Thoracic aorta (tissue), 2 donors: ENCODE measurements around the gene CHEK2. TPM values are rescaled to one million over a fixed set of nuclear protein-coding genes. Genes with fewer than 3 reads are reported as not detected.
"Not testable (repeated sequence)": the region's sequence is repeated elsewhere in the genome, so short reads cannot be mapped to it uniquely, and the experiment has no call there.

Experiments
- ATAC-seq: fragments of 150-250 bp; one replicate; pipeline ENCODE4 v1.8.0; 2017; ENCODE audit warnings: low read depth; ENCODE audit not compliant: insufficient number of reproducible peaks, low FRiP score
- DNase-seq: peaks from one replicate; pipeline ENCODE4 v3.0.0-alpha.2; 2020; ENCODE audit warnings: low spot score
- H3K27ac ChIP-seq, 2 donors: fragments of 200-600 bp; sonication (generic); 1 replicate in 1 of 2; 2 replicates in 1 of 2; pipeline ENCODE4 v1.5.1; 2016; ENCODE audit warnings: mild to moderate bottlenecking in 2 of 2, moderate library complexity in 2 of 2
- H3K27me3 ChIP-seq: fragments of 200-600 bp; sonication (generic); replicated peaks from 2 replicates; pipeline ENCODE4 v1.6.0; 2016; ENCODE audit warnings: mild to moderate bottlenecking; ENCODE audit not compliant: insufficient read depth
- H3K36me3 ChIP-seq: fragments of 200-600 bp; sonication (generic); one replicate; pipeline ENCODE4 v1.5.1; 2016
- H3K4me1 ChIP-seq, 2 donors: fragments of 200-600 bp; sonication (generic); 1 replicate in 1 of 2; 2 replicates in 1 of 2; pipeline versions ENCODE4 v1.5.1 to v1.6.0; 2016; ENCODE audit warnings: low read depth in 2 of 2, mild to moderate bottlenecking in 1 of 2; ENCODE audit not compliant: control insufficient read depth in 1 of 2
- H3K4me3 ChIP-seq: fragments of 200-600 bp; sonication (generic); 2 replicates; pipeline ENCODE4 v1.5.1; 2016; ENCODE audit warnings: mild to moderate bottlenecking
- H3K9me3 ChIP-seq: fragments of 200-600 bp; sonication (generic); 2 replicates; pipeline ENCODE4 v1.5.1; 2016
- total RNA-seq, 2 donors: library from RNA; depleted of rRNA; stranded (reverse); fragments of >200 nt; gene quantifications; one replicate each; pipeline versions ENCODE4 v1.1.0 to v1.2.3, GENCODE V29; 2016
- TF ChIP-seq, protein P1 (sequence below): fragments of 200-600 bp; sonication (generic); IDR thresholded peaks from one replicate; pipeline ENCODE4 v1.5.1; 2019; ENCODE audit warnings: antibody characterized with exemption

The CHEK2 gene
- total RNA-seq, 2 donors from 2014 or later: 7.9 to 8.3 TPM

DNA sequence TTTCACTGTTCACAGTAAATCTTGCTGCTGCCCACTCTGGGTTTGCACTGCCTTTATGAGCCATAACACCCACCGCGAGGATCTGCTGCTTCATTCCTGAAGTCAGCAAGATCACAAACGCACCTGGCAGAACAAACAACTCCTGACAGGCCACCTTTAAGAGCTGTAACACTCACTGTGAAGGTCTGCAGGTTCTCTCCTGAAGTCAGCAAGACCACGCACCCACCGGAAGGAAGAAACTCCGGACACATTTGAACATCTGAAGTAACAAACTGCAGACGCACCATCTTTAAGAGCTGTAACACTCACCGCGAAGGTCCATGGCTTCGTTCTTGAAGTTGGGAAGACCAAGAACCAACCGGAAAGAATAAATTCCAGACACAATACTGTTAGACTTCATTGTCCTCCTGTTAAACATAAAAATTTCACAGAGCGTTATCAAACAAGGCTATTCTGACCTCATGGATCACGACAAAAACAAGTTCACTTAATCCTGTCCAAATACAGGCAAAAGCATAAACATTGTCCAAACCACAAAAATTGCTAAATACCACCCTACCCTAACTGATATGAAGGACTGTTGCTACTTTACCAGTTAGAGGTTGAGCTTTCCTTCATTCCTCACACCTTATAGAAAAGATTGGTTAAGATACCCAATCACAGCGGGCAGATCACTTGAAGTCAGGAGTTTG, 27.9 kb upstream of the CHEK2 start:
- TF ChIP-seq, protein P1, sequence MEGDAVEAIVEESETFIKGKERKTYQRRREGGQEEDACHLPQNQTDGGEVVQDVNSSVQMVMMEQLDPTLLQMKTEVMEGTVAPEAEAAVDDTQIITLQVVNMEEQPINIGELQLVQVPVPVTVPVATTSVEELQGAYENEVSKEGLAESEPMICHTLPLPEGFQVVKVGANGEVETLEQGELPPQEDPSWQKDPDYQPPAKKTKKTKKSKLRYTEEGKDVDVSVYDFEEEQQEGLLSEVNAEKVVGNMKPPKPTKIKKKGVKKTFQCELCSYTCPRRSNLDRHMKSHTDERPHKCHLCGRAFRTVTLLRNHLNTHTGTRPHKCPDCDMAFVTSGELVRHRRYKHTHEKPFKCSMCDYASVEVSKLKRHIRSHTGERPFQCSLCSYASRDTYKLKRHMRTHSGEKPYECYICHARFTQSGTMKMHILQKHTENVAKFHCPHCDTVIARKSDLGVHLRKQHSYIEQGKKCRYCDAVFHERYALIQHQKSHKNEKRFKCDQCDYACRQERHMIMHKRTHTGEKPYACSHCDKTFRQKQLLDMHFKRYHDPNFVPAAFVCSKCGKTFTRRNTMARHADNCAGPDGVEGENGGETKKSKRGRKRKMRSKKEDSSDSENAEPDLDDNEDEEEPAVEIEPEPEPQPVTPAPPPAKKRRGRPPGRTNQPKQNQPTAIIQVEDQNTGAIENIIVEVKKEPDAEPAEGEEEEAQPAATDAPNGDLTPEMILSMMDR: no peak
- ATAC-seq: no peak

DNA sequence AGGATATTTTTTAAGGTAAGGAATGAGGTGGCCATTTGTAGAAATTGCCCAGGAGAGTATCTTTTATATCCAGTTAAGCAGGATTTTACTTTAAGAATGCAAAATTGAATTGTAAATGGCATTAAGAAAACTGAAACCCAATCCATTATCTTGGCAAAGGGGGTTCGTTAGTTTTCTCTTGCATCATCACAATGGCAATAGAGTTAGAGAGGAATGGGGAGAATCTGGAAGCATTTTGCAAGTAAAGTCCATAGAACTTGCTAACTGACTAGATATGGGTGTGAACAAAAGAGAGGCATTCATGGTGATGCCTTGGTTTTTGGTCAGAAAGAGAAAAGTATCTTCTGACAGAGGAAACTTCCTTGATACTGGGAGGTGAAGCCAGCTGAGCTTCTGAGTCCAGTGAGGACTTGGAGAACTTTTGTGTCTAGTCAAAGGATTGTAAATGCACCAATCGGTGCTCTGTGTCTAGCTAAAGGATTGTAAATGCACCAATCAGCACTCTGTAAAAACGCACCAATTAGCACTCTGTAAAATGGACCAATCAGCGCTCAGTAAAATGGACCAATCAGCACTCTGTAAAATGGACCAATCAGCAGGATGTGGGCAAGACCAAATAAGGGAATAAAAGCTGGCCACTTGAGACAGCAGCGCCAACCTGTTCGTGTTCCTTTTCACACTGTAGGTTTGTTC, 27.2 kb upstream of the CHEK2 start:
- Histone ChIP-seq H3K4me1 (peaks cover 0 to 5% of the 10 kb centered on the region in 2 donors), H3K27ac (no peak overlapping the region), H3K4me3 (no peak overlapping the region), H3K27me3 (no peaks in the 10 kb centered on the region), H3K36me3 (no peaks in the 10 kb centered on the region), H3K9me3 (no peaks in the 10 kb centered on the region)
- ATAC-seq: no peak
- no peak for DNase-seq
- TF ChIP-seq, protein P1: no peak

More for the DNA sequence above, 27.9 kb upstream of the CHEK2 start:
- Histone ChIP-seq H3K4me3 (no peak overlapping the region), H3K36me3 (no peaks in the 10 kb centered on the region), H3K27me3 (no peaks in the 10 kb centered on the region), H3K27ac (no peak overlapping the region), H3K9me3 (no peaks in the 10 kb centered on the region), H3K4me1 (peaks cover 6 to 11% of the 10 kb centered on the region in 2 donors)
- DNase-seq: no peak

DNA sequence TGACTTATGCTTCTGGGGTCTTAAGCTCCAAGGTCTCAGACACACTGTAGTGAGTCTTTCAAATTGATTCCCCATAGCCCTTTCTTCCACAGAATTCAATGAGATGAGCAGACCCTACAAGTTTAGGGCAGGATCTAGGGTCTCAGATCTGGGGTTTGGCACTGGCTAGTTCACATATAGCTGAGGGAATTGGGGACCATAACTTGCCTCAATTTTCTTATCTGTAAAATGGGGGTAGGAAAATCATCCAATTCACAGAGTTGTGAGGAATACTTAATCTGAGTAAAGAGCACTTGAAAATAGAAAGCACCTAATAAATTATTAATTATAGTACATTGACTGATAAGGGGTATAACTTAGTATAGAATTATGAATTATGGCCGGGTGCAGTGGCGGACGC, 25.0 kb upstream of the CHEK2 start:
- H3K4me3 ChIP-seq: no peak overlapping the region
- no peaks in the 10 kb centered on the region for H3K27me3 ChIP-seq
- no peaks in the 10 kb centered on the region for H3K4me1 ChIP-seq
- H3K9me3 ChIP-seq: no peaks in the 10 kb centered on the region
- DNase-seq: no peak
- no peak for ATAC-seq
- H3K36me3 ChIP-seq: no peaks in the 10 kb centered on the region
- TF ChIP-seq, protein P1: no peak
- no peak overlapping the region for H3K27ac ChIP-seq

DNA sequence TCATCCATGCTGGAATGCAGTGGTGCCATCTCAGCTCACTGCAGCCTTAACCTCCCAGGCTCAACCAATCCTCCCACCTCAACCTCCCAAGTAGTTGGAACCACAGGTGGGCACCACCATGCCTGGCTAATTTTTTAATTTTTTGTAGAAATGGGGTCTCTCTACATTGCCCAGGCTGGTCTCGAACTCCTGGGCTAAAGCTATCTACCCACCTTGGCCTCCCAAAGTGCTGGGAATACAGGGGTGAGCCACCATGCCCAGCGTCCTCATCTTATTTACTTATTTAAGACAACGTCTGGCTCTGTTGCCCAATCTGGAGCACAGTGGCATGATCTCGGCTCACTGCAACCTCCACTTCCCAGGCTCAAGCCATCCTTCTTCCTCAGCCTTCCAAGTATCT, 20.4 kb upstream of the CHEK2 start:
- not testable (repeated sequence) for DNase-seq, H3K27ac ChIP-seq, H3K9me3 ChIP-seq, H3K4me3 ChIP-seq, H3K4me1 ChIP-seq, H3K27me3 ChIP-seq, H3K36me3 ChIP-seq, ATAC-seq

DNA sequence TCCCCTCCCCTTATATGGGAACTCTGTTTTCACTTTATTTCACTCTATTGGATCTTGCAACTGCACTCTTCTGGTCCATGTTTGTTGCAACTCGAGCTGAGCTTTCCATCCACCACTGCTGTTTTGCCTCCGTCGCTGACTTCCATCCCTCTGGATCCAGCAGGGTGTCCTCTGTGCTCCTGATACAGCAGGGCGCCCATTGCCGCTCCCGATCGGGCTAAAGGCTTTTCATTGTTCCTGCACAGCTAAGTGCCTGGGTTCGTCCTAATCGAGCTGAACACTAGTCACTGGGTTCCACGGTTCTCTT, 19.8 kb upstream of the CHEK2 start:
- H3K27me3 ChIP-seq: no peaks in the 10 kb centered on the region
- H3K4me3 ChIP-seq: no peak overlapping the region
- H3K27ac ChIP-seq: no peak overlapping the region
- H3K9me3 ChIP-seq: no peaks in the 10 kb centered on the region
- no peaks in the 10 kb centered on the region for H3K4me1 ChIP-seq
- TF ChIP-seq, protein P1: no peak
- no peak for ATAC-seq
- DNase-seq: no peak
- H3K36me3 ChIP-seq: no peaks in the 10 kb centered on the region
